Vagina (tissue), 2 donors: ENCODE results near the gene ERP29.

Experiments
- CTCF ChIP-seq, 3 experiments: fragments of 450-650 bp in 2 of 3; fragments of 200-600 bp in 1 of 3; sonication (generic) in 1 of 3; IDR thresholded peaks; one replicate each; pipeline ENCODE4 v1.5.1; 2017 to 2019; ENCODE audit warnings: antibody characterized with exemption in 3 of 3, mild to moderate bottlenecking in 2 of 3, moderate library complexity in 2 of 3
- POLR2A ChIP-seq, 2 donors: fragments of 450-650 bp; IDR thresholded peaks; one replicate each; pipeline ENCODE4 v1.6.1; 2017; ENCODE audit warnings: antibody characterized with exemption in 2 of 2, mild to moderate bottlenecking in 2 of 2, moderate library complexity in 2 of 2
- POLR2AphosphoS5 ChIP-seq, 2 donors: sonication (generic); formaldehyde crosslinking; IDR thresholded peaks; one replicate each; pipeline ENCODE4 v1.9.0; 2017; ENCODE audit warnings: antibody characterized with exemption in 2 of 2, mild to moderate bottlenecking in 2 of 2, low read depth in 1 of 2; ENCODE audit not compliant: insufficient read depth in 1 of 2

GRCh38 chr12:112010415-112011344, 2.5 kb upstream of the ERP29 start:
- no peak for TF ChIP-seq POLR2AphosphoS5 (IDR thresholded peaks at IDR 0.05; ENCODE audit: insufficient read depth in 1 of 2, low read depth in 1 of 2)
- TF ChIP-seq POLR2A (IDR thresholded peaks at IDR 0.05), result no peak
- TF ChIP-seq CTCF (IDR thresholded peaks at IDR 0.05), result no peak
